HFF-Myc (cell line): ENCODE measurements around the gene CRYBB2.
A peak's percentile ranks its signal among the peaks of the same experiment; 100 is the strongest.
"Not testable (repeated sequence)": the region's sequence is repeated elsewhere in the genome, so short reads cannot be mapped to it uniquely, and the experiment has no call there.

Experiments
- DNase-seq: peaks from one replicate; pipeline ENCODE4 v3.0.0-alpha.2; 2011; ENCODE audit warnings: low read depth; ENCODE audit errors: extremely low read depth
- H3K4me3 ChIP-seq: replicated peaks from 2 replicates; pipeline ENCODE4 v1.5.1; 2011; ENCODE audit warnings: low read depth, mild to moderate bottlenecking, control low read depth, low read length
- TF ChIP-seq, protein P1 (sequence below): IDR thresholded peaks from 2 replicates; pipeline ENCODE4 v1.5.1; 2012; ENCODE audit warnings: mild to moderate bottlenecking, low read depth, low read length, control low read depth; ENCODE audit errors: missing control alignments

Gene CRYBB2

GRCh38 chr22:25199731-25200520, 19.5 kb upstream of the CRYBB2 start, which contains the start of gene CRYBB3:
CRYBB3 (plus strand) TSS chr22:25199858; CDS start chr22:25201397, 1,539 bp downstream.
- TF ChIP-seq, protein P1, sequence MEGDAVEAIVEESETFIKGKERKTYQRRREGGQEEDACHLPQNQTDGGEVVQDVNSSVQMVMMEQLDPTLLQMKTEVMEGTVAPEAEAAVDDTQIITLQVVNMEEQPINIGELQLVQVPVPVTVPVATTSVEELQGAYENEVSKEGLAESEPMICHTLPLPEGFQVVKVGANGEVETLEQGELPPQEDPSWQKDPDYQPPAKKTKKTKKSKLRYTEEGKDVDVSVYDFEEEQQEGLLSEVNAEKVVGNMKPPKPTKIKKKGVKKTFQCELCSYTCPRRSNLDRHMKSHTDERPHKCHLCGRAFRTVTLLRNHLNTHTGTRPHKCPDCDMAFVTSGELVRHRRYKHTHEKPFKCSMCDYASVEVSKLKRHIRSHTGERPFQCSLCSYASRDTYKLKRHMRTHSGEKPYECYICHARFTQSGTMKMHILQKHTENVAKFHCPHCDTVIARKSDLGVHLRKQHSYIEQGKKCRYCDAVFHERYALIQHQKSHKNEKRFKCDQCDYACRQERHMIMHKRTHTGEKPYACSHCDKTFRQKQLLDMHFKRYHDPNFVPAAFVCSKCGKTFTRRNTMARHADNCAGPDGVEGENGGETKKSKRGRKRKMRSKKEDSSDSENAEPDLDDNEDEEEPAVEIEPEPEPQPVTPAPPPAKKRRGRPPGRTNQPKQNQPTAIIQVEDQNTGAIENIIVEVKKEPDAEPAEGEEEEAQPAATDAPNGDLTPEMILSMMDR, result no peak
- H3K4me3 ChIP-seq, result no peak within 1 kb of the TSS
- no peak for DNase-seq

GRCh38 chr22:25200967-25201366, 18.5 kb upstream of the CRYBB2 start:
- no peak for DNase-seq
- TF ChIP-seq, protein P1, result no peak
- H3K4me3 ChIP-seq, result no peak overlapping the region

- TF ChIP-seq, protein P1, result no peak
- no peak for DNase-seq
Observed at GRCh38 chr22:25201557-25202273, 17.7 kb upstream of the CRYBB2 start.

GRCh38 chr22:25202290-25202921, 17.0 kb upstream of the CRYBB2 start:
- no peak overlapping the region for H3K4me3 ChIP-seq
- TF ChIP-seq, protein P1, result peak; percentile 97
- DNase-seq, result peak; percentile 39

More at GRCh38 chr22:25201557-25202273, 17.7 kb upstream of the CRYBB2 start:
- no peak overlapping the region for H3K4me3 ChIP-seq

DNA sequence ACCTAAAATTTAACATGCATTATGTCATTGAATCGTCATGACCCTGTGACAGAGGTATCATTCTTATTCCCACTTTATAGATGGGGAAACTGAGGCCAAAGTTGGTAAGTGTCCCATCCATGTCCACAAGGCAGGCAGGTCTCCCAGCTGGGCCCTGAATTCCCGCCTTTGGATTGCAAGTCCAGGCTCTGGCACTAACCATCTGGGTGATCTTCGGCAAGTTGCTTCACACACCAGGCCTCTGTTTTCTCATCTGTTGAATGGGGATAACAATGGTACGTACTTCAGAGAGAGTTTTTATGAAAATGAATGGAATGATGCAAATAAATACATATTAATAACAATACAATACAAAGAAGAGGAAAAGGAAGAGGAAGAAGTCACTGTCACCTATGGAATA, 16.4 kb upstream of the CRYBB2 start:
- no peak overlapping the region for H3K4me3 ChIP-seq
- DNase-seq, result no peak
- TF ChIP-seq, protein P1, result no peak

DNA sequence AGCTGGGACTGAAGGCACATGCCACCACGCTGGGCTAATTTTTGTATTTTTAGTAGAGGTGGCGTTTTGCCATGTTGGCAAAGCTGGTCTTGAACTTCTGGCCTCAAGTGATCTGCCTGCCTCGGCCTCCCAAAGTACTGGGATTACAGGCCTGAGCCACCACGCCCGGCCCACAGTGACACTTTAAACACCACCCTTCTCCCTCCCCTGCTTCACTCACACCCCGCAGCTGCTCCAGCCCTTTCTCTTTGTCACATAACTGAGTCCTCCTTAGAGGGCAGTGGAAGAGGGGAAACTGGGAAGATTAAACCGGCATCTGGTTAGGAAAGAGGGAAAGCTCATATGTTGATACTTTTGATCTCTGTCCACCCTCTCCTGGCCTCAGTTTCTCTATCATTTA, 14.9 kb upstream of the CRYBB2 start:
- H3K4me3 ChIP-seq, DNase-seq: not testable (repeated sequence)

- no peak for DNase-seq
- TF ChIP-seq, protein P1, result no peak
Observed at GRCh38 chr22:25205847-25206246, 13.6 kb upstream of the CRYBB2 start.

More at GRCh38 chr22:25205847-25206246, 13.6 kb upstream of the CRYBB2 start:
- H3K4me3 ChIP-seq, result no peak overlapping the region
